Amygdala (tissue), 56 donors: ENCODE results near the gene OXSM.

Experiments
- DNase-seq, 56 donors: peaks; one replicate each; lab custom pipeline; 2025; lab: John Stamatoyannopoulos, UW

The OXSM gene

DNA sequence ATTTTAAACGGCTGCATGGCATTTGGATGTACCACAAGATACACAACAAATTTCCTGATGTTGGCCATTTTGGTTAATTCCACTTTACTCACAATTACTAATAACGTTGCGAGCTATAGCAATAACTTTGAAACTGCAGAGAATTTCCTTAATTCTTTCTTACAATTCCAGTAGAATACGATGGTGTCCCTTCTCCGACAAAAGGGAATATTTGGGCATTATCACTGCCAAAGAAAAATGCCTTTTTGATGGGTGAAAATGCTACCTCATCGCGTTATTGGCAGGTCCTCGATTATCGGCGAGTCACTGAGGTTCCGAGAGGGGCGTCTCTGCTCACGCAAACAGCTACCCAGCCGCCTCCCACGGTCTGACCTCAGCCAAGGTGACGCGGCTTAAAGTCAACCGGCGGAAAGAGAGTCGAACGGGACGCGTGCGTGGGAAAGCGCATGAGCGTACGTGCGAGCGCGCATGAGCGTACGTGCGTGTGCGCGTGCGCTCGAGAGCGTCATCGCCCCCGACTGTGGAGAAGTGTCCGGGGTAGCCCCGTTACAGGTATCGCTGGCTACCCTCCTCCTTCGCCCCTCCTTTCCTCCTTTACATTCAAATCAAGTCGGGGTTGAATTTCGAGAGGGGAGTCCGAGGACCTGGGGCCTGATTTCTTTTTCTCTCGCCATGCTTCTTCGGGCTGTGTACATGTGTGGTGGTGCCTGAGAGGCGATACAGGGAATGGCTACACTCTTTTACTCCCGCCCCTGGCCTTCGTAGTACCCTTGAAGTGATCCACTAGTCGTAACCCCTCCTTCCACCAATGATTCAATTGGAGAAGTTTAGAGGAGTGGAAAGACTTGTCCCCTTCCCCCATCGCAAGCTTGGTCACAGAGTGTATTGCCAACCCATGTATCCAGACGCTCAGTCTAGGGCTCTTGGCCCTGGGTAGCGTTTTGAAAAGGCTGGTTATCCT lies at the start of gene OXSM:
TSS of gene OXSM (plus strand) at position 495 of the 961 bp plus-strand sequence. CDS start 931 bp downstream, outside the sequence.
- DNase-seq, result peak; percentile 13 to 87 (median 69)

DNA sequence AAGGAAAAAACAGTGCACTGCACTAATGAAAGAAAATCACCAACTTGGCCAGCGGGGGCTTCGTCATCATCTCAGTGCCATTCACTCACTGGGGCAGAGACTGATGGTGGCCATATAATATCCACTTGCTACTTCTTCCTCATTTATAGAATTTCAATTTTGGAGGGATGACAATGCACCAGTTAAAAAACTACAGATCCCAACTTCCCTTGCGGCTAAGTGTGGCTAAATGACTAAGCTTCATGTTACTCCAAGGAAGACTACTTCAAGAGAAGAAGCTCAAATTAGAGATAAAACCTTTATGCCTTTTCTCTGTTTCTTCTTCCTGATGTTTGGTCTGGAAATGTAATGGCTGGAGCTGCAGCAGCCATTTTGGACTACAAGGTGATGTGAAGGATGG lies 45.4 kb upstream of the OXSM start:
- no peak for DNase-seq

GRCh38 chr3:25747033-25747432 lies 42.9 kb upstream of the OXSM start:
- no peak for DNase-seq

DNA sequence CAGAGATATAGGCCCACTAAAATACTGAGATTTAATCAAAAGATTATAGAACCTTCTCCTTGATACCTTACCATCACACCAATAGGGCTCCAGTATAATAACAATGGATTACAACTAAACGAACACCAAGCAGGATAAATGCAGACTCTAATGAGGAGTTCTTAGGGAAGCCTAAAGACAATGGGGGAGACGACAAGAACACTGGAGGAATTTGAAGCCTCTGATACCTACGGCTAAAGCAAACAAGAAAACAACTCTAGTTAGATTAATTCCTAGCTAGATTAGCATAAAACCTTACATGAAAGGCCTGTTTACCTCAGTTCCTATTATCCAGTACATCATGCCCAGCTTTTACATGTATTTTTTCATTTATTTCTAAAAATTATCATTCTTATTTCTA lies 41.7 kb upstream of the OXSM start:
- no peak for DNase-seq

GRCh38 chr3:25749031-25749581 lies 40.8 kb upstream of the OXSM start:
- no peak for DNase-seq

DNA sequence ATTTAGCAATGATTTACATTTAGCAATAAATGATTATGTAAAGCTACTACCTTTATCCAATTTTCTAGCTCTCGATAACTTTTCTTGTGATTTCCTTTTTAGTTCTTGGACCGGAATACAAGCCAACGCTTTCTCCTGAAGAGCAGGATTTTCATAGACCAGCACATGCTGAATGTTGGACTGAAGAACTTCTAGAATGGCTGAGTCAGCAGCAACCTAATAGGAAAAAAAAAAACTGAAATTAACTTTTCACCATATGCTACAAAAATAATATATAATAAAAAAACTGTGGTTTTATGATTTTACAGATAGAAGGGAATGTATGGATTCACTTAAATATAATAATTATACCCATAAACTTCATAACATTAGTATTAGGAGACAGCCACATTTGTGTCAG lies 38.8 kb upstream of the OXSM start:
- no peak for DNase-seq

GRCh38 chr3:25751725-25752124 lies 38.2 kb upstream of the OXSM start:
- no peak for DNase-seq

DNA sequence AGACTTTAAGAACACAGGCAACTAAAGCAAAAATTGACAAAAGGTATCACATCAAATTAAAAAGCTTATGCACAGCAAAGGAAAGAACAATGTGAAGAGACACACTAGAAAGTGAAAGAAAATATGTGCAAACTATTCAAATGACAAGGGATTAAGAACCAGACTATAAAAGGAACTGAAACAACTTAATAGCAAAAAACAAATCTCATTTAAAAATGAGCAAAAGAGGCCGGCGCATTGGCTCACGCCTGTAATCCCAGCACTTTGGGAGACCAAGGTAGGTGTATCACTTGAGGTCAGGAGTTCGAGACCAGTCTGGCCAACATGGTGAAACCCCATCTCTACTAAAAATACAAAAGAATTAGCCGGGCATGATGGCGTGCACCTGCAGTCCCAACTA lies 21.0 kb upstream of the OXSM start:
- no peak for DNase-seq

DNA sequence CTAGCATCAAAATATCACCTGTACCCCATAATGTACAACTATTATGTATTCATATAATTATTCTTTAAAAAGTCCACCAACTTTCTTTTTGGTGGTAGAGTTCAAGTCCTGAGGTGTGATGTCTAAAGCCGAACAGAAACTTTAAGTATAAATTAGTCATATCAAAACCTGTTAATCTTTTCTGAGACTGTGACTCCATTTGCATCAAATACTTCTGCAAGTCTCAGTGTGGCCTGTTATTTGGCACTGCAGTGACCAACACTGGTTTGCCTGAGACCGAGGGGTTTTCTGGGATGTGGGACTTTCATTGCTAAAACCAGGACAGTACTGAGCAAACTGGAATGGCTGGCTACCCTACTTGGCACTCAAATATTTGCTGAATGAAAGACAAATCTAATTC lies 14.0 kb upstream of the OXSM start:
- DNase-seq, result no peak

GRCh38 chr3:25780618-25781017 lies 9.3 kb upstream of the OXSM start:
- no peak for DNase-seq

GRCh38 chr3:25781145-25781757 lies 8.6 kb upstream of the OXSM start:
- DNase-seq, result no peak

DNA sequence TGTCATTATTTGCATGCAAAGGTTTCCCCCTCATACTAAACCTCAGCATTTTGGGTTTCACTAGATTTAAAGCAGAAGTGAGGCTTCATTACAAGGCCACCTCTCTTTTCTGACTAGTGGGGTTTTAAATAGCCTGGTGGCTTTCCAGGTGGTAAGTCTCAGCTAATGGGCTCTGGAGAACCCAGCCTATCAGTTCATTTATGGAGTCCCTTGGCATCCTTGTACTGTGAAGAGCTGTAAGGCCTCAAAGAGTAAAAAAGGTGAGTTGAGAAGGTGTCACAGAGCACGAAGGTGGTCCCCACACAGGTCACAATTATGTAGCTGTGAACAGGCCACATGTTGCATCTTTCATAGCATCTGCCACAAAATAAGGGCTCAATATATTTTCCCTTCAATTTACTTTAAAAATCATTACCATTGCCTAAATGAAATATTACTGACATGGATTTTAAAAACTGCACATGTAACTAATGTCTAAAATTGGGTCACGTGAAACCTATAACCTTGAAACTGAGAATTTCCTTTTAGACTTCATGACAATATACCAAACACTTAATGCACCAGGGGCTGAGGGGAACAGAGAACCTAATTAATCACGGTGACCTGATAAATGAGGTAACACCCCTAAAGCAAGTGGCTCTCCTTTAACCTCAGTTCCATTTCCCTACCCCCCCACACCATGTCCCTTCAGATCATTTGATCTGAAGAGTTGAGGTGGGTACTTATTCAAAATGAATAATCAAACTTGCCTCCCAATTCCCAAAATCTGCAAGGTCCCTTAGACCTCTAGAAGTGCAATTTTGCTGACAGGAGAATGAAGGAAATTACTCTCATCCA lies 7.9 kb upstream of the OXSM start:
- DNase-seq, result no peak

DNA sequence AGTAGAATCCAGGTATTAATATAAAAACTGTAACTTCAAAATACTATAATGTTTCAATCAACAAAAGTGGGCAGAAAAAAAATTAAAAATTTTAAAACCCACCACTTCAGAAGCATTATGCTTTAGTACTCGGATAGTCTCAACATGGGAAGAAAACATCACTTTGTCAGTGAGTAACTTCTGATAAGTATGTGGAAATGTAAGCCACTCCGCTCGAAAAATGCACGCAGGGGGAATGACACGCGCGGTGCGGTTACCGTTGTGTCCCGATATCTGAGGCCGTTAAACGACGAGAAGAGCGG lies 7.3 kb upstream of the OXSM start:
- DNase-seq, result no peak

GRCh38 chr3:25782938-25783660 lies 6.8 kb upstream of the OXSM start, which contains the start of gene NGLY1:
TSS of gene NGLY1 (minus strand) at chr3:25783443. CDS start at chr3:25783390, 53 bp downstream.
- peak; percentile 16 to 88 (median 73) for DNase-seq

DNA sequence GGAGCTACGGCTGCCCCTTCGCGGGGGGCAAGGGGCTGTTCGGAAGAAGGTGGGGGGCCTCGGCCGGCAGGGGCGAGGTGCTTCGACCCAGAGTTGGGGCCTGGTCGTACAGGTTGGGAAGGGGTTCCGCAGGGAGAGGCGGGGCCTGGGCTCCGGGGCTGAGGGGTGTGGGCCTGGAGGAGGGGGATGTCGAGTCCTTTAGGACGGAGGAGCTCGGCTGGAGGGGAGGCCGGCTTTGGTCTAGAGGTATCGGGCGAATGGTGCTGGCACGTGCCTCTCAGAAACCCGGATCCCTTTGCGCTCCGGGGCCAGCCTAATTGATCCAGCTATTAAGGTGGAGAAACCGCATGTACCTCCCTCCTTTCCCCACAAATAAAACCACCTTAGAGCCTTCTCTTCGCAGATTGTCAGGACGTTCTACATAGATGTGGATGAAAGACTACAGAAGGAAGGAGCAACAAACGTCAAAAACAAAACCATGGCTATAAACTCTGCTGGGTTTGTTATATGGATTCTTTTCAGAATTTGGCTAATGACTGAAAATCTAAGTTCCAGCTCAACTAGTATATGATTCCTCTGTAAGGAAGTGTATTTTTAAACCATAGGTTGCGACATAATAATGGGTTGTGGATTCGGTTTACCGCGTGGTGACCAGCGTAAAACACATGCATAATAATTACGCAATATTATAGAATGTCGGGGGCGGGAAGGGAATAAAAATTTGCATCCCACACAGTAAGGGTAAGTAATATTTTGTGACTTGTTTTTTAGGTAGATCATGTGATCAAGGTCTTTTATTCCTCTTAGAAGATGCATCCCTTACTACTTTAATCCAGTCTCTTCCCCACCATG lies 6.0 kb upstream of the OXSM start:
- DNase-seq, result peak in 33 of 56 donors; percentile 12 to 84 (median 62)

DNA sequence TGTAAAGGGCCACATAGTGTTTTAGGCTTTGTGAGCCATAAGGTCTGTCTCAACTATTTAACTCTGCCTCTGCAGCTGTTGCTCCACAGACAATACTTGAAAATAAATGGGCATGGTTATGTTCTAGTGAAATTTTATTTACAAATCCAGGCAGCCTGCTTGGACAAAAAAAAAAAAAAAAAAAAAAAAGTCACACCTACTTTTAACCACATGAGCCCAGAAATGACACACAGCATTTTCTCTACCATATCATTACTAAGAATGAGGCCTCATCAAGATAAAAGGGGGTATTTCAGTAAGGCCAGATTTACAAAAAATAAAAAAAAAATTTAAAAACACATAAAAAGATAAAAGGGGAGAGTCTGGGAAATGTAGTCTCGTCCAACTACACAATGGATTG lies 4.9 kb upstream of the OXSM start:
- DNase-seq, result no peak

DNA sequence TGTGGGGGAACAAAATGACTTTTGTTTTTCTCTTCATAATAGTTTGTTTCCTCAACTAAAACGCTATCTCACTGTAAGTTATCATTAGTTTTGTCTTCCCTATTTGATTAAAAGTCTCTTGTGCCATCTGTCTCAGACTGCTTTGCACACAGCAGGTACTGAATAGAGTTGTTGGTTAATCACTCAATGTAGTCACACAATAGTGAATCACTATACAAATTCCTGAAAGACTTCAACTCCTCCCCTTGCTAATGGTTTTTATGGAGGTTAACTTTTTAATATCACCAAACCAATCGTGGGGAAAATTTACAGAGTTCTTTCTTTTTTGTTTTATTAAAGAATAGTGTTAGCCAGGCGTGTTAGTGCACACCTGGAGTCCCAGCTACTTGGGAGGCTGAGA lies 4.1 kb upstream of the OXSM start:
- no peak for DNase-seq

DNA sequence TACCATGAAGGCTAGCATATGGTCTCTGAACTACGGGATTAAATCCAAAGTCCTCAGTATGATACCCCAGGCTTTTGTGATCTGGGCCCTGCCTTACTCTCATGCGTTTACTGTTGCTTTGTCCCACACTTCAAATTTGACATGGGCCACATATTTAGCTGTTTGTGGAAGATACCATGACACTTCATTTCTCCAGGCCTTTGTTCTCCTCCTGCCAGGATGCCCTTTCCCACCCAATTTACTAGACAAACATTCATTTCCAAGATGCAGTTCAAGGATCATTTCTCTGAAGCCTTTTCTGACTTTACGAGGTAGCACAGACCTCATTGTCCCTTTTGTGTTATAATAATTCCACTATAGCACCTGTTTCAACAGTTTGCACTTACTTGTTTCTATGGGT lies 2.2 kb upstream of the OXSM start:
- no peak for DNase-seq

DNA sequence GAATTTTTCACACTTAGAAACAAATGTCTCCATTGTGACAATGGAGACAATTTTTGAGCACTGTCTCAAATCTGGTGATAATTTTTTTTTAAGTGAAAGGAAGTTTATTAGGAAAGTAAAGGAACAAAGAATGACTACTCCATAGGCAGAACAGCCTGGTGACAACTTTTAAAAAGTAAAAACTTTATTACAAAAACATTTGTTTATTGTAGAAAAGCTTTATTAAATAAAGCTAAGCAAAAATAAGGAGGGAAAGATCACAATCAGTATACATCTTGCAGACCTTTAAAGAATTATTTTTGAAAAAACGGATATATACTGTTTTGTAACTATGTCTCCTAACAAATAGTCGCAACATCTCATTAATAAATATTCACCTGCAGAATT lies 688 bp upstream of the OXSM start:
- DNase-seq, result no peak
